ENCODE results near the gene ECT2.
"Not testable (repeated sequence)": the region's sequence is repeated elsewhere in the genome, so short reads cannot be mapped to it uniquely, and the experiment has no call there.

Gene ECT2

DNA sequence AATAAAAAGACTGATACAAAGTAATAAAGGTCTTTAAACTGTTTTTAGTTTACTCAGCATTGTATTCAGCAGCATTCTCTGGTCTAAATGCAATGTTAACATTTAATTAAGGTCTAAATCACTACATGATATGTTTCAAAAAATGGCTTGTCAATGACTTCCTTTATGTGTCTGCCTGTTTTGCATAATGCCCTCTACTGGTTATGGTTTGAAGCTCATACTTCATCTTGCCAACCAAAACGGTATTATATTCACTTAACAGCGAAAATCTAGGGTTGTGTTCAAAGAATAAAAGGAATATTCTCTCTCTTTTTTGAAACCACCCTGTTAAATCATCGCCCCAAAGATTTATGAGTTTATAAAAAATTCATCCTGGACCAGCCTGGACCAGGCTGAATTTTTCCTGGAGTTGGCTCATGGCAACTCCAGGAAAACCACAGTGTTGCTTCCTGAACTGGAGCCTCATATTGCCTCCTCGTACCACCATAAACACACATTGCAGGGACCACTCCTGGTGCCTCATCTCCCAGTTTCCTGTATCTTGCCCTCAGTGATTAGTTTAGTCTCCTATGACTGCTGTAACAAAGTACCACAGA is 32.9 kb upstream of the ECT2 start:
- Histone ChIP-seq H3K79me1 (ENCODE audit: low read depth, low read length) (no peaks in the 10 kb centered on the region), H3K27ac (replicated peaks; ENCODE audit: low read length) (no peak overlapping the region), H3K27me3 (ENCODE audit: control insufficient read depth in 3 of 3, insufficient read depth in 3 of 3, low read depth in 1 of 3, low read length in 3 of 3) (peaks cover 0 to 7% (median 0%) of the 10 kb centered on the region in 3 experiments), H3K4me1 (ENCODE audit: control insufficient read depth in 2 of 2, insufficient read depth in 1 of 2, low read depth in 1 of 2, low read length in 2 of 2) (no peaks in the 10 kb centered on the region), H3K9me3 (replicated peaks in 1 of 2; ENCODE audit: control insufficient read depth in 2 of 2, insufficient read depth in 1 of 2, low read depth in 1 of 2, low read length in 2 of 2) (peaks cover 1 to 12% of the 10 kb centered on the region in 2 donors), H2BK12ac (ENCODE audit: low read length) (no peak overlapping the region), H3K14ac (ENCODE audit: low read length) (no peak overlapping the region), H2BK15ac (ENCODE audit: low read length) (no peak overlapping the region), H3K23ac (ENCODE audit: low read depth, low read length, poor library complexity) (no peak overlapping the region), H4K8ac (ENCODE audit: low read depth, low read length) (no peak overlapping the region), H3K4me3 (ENCODE audit: low read length in 2 of 2) (no peak overlapping the region), H2AK5ac (ENCODE audit: low read depth, low read length) (no peak overlapping the region), H3K4me2 (ENCODE audit: insufficient read depth, low read length, poor library complexity, severe bottlenecking) (no peak overlapping the region), H3K4ac (ENCODE audit: low read length) (no peak overlapping the region), H3K18ac (ENCODE audit: low read length) (no peak overlapping the region), H3K9ac (ENCODE audit: low read depth, low read length, poor library complexity) (no peak overlapping the region), H3K36me3 (replicated peaks in 1 of 2; ENCODE audit: control insufficient read depth in 2 of 2, insufficient read depth in 2 of 2, low read length in 2 of 2) (no peaks in the 10 kb centered on the region), H2BK120ac (ENCODE audit: low read depth, low read length) (no peak overlapping the region), H2BK5ac (ENCODE audit: low read length) (no peak overlapping the region), H2AFZ (ENCODE audit: low read length) (no peak overlapping the region), H4K91ac (ENCODE audit: low read depth, low read length, poor library complexity) (no peak overlapping the region)
- WGBS, 2 donors (ENCODE audit: extremely low coverage in 2 of 2, insufficient read length in 2 of 2, insufficient replicate concordance in 1 of 2) = no CpG with 5 or more reads among the region's 4 CpGs
- no peak for DNase-seq (ENCODE audit: low spot score)

DNA sequence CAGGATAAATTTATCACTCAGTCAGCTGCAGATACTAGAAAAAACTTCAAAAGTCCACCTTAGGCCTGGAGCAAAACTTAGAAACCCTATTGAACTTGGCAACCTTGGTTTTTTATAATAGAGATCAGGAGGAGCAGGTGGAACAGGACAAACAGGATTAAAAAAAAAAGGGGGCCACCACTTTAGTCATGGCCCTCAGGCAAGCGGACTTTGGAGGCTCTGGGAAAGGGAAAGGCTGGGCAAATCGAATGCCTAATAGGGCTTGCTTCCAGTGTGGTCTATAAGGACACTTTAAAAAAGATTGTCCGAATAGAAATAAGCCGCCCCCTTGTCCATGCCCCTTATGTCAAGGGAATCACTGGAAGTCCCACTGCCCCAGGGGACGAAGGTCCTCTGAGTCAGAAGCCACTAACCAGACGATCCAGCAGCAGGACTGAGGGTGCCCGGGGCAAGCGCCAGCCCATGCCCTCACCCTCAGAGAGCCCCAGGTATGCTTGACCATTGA is 27.9 kb upstream of the ECT2 start:
- not testable (repeated sequence) for H2BK120ac ChIP-seq (ENCODE audit: low read depth, low read length); H3K23ac ChIP-seq (ENCODE audit: low read depth, low read length, poor library complexity); H3K14ac ChIP-seq (ENCODE audit: low read length); H3K18ac ChIP-seq (ENCODE audit: low read length); H2AK5ac ChIP-seq (ENCODE audit: low read depth, low read length); H3K9ac ChIP-seq (ENCODE audit: low read depth, low read length, poor library complexity); H2AFZ ChIP-seq (ENCODE audit: low read length); H3K27ac ChIP-seq (replicated peaks; ENCODE audit: low read length); H2BK15ac ChIP-seq (ENCODE audit: low read length); DNase-seq (ENCODE audit: low spot score); H3K36me3 ChIP-seq (replicated peaks in 1 of 2; ENCODE audit: control insufficient read depth in 2 of 2, insufficient read depth in 2 of 2, low read length in 2 of 2); H4K8ac ChIP-seq (ENCODE audit: low read depth, low read length); H2BK5ac ChIP-seq (ENCODE audit: low read length); H3K4me2 ChIP-seq (ENCODE audit: insufficient read depth, low read length, poor library complexity, severe bottlenecking); H3K4ac ChIP-seq (ENCODE audit: low read length); H3K4me3 ChIP-seq (ENCODE audit: low read length in 2 of 2); H3K4me1 ChIP-seq (ENCODE audit: control insufficient read depth in 2 of 2, insufficient read depth in 1 of 2, low read depth in 1 of 2, low read length in 2 of 2); H3K27me3 ChIP-seq (ENCODE audit: control insufficient read depth in 3 of 3, insufficient read depth in 3 of 3, low read depth in 1 of 3, low read length in 3 of 3); H2BK12ac ChIP-seq (ENCODE audit: low read length); H3K79me1 ChIP-seq (ENCODE audit: low read depth, low read length); H4K91ac ChIP-seq (ENCODE audit: low read depth, low read length, poor library complexity)
- WGBS, 2 donors (ENCODE audit: extremely low coverage in 2 of 2, insufficient read length in 2 of 2, insufficient replicate concordance in 1 of 2) = no CpG with 5 or more reads among the region's 8 CpGs
- peaks cover 1 to 16% of the 10 kb centered on the region in 2 donors for H3K9me3 ChIP-seq (replicated peaks in 1 of 2; ENCODE audit: control insufficient read depth in 2 of 2, insufficient read depth in 1 of 2, low read depth in 1 of 2, low read length in 2 of 2)

DNA sequence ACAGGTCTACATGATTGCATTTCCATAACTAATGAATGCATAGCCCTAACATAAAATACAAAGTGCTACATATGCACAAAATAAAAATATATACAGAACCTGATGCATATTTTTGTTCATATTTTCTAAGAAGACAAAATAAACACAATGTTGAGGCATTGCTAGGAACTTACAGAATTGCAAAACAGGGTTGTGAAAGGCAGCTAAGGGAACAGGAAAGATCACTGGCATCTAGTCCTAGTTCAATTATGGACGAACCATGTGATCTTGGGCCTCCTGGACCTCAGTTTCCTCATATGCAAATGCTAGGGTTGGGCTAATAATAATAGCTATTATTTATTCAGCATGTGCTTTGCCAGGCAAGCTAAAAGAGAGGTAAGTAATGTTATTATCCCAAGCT is 24.1 kb upstream of the ECT2 start:
- Histone ChIP-seq H2BK15ac (ENCODE audit: low read length) (no peak overlapping the region), H3K18ac (ENCODE audit: low read length) (no peak overlapping the region), H3K9ac (ENCODE audit: low read depth, low read length, poor library complexity) (no peak overlapping the region), H4K8ac (ENCODE audit: low read depth, low read length) (no peak overlapping the region), H4K91ac (ENCODE audit: low read depth, low read length, poor library complexity) (no peak overlapping the region), H2AK5ac (ENCODE audit: low read depth, low read length) (no peak overlapping the region), H3K36me3 (replicated peaks in 1 of 2; ENCODE audit: control insufficient read depth in 2 of 2, insufficient read depth in 2 of 2, low read length in 2 of 2) (no peaks in the 10 kb centered on the region), H3K4me1 (ENCODE audit: control insufficient read depth in 2 of 2, insufficient read depth in 1 of 2, low read depth in 1 of 2, low read length in 2 of 2) (no peaks in the 10 kb centered on the region), H3K9me3 (replicated peaks in 1 of 2; ENCODE audit: control insufficient read depth in 2 of 2, insufficient read depth in 1 of 2, low read depth in 1 of 2, low read length in 2 of 2) (peaks cover 0 to 4% of the 10 kb centered on the region in 2 donors), H3K79me1 (ENCODE audit: low read depth, low read length) (no peaks in the 10 kb centered on the region), H3K4me2 (ENCODE audit: insufficient read depth, low read length, poor library complexity, severe bottlenecking) (no peak overlapping the region), H3K27ac (replicated peaks; ENCODE audit: low read length) (no peak overlapping the region), H2AFZ (ENCODE audit: low read length) (no peak overlapping the region), H2BK5ac (ENCODE audit: low read length) (no peak overlapping the region), H3K23ac (ENCODE audit: low read depth, low read length, poor library complexity) (no peak overlapping the region), H3K27me3 (ENCODE audit: control insufficient read depth in 3 of 3, insufficient read depth in 3 of 3, low read depth in 1 of 3, low read length in 3 of 3) (no peaks in the 10 kb centered on the region), H2BK120ac (ENCODE audit: low read depth, low read length) (no peak overlapping the region), H3K4ac (ENCODE audit: low read length) (no peak overlapping the region), H3K4me3 (ENCODE audit: low read length in 2 of 2) (no peak overlapping the region), H3K14ac (ENCODE audit: low read length) (no peak overlapping the region), H2BK12ac (ENCODE audit: low read length) (no peak overlapping the region)
- WGBS, 2 donors (ENCODE audit: extremely low coverage in 2 of 2, insufficient read length in 2 of 2, insufficient replicate concordance in 1 of 2) = no CpG with 5 or more reads among the region's 1 CpG
- no peak for DNase-seq (ENCODE audit: low spot score)

- Histone ChIP-seq H3K4ac (ENCODE audit: low read length) (no peak overlapping the region), H4K91ac (ENCODE audit: low read depth, low read length, poor library complexity) (no peak overlapping the region), H3K4me3 (ENCODE audit: low read length in 2 of 2) (no peak overlapping the region), H3K27ac (replicated peaks; ENCODE audit: low read length) (no peak overlapping the region), H2BK120ac (ENCODE audit: low read depth, low read length) (no peak overlapping the region), H3K36me3 (replicated peaks in 1 of 2; ENCODE audit: control insufficient read depth in 2 of 2, insufficient read depth in 2 of 2, low read length in 2 of 2) (no peaks in the 10 kb centered on the region), H2BK12ac (ENCODE audit: low read length) (no peak overlapping the region), H3K27me3 (ENCODE audit: control insufficient read depth in 3 of 3, insufficient read depth in 3 of 3, low read depth in 1 of 3, low read length in 3 of 3) (no peaks in the 10 kb centered on the region), H2AK5ac (ENCODE audit: low read depth, low read length) (no peak overlapping the region), H3K18ac (ENCODE audit: low read length) (no peak overlapping the region), H3K4me2 (ENCODE audit: insufficient read depth, low read length, poor library complexity, severe bottlenecking) (no peak overlapping the region), H4K8ac (ENCODE audit: low read depth, low read length) (no peak overlapping the region), H3K9ac (ENCODE audit: low read depth, low read length, poor library complexity) (no peak overlapping the region), H3K4me1 (ENCODE audit: control insufficient read depth in 2 of 2, insufficient read depth in 1 of 2, low read depth in 1 of 2, low read length in 2 of 2) (no peaks in the 10 kb centered on the region), H3K9me3 (replicated peaks in 1 of 2; ENCODE audit: control insufficient read depth in 2 of 2, insufficient read depth in 1 of 2, low read depth in 1 of 2, low read length in 2 of 2) (no peaks in the 10 kb centered on the region), H2AFZ (ENCODE audit: low read length) (no peak overlapping the region), H2BK5ac (ENCODE audit: low read length) (no peak overlapping the region), H3K79me1 (ENCODE audit: low read depth, low read length) (no peaks in the 10 kb centered on the region), H3K23ac (ENCODE audit: low read depth, low read length, poor library complexity) (no peak overlapping the region), H2BK15ac (ENCODE audit: low read length) (no peak overlapping the region), H3K14ac (ENCODE audit: low read length) (no peak overlapping the region)
- DNase-seq (ENCODE audit: low spot score) = no peak
- no CpG with 5 or more reads among the region's 2 CpGs for WGBS, 2 donors (ENCODE audit: extremely low coverage in 2 of 2, insufficient read length in 2 of 2, insufficient replicate concordance in 1 of 2)
These were observed 15.5 kb upstream of the ECT2 start for GRCh38 chr3:172735014-172735413.

Measured in neuronal stem cell (in vitro differentiated cells).